HepG2 (cell line): Measurements from ENCODE around the gene GSS. TPM values are rescaled to one million over a fixed set of nuclear protein-coding genes. Genes with fewer than 3 reads are reported as not detected.
A peak's percentile ranks its signal among the peaks of the same experiment; 100 is the strongest.

Experiments used
- CSRNP1 ChIP-seq: sonication (generic); formaldehyde crosslinking; IDR thresholded peaks from 2 replicates; pipeline ENCODE4 v1.8.1; 2023; ENCODE audit warnings: mild to moderate bottlenecking, missing genetic modification reagents
- ERF ChIP-seq: IDR thresholded peaks from 2 replicates; pipeline ENCODE4 v1.6.1; 2018; ENCODE audit warnings: missing biosample characterization, missing genetic modification reagents
- HNRNPLL ChIP-seq: fragments of 200-400 bp; formaldehyde crosslinking; IDR thresholded peaks from 2 replicates; pipeline ENCODE4 v1.6.1; 2017; ENCODE audit warnings: mild to moderate bottlenecking, low read depth, low read length; ENCODE audit not compliant: poor library complexity, severe bottlenecking
- KAT7 ChIP-seq: IDR thresholded peaks from 2 replicates; pipeline ENCODE4 v1.6.1; 2018; ENCODE audit warnings: borderline replicate concordance, missing compliant biosample characterization
- NR2F2 ChIP-seq: IDR thresholded peaks from 2 replicates; pipeline ENCODE4 v1.6.1; 2012; ENCODE audit warnings: low read depth, inconsistent platforms, borderline replicate concordance
- RAD51 ChIP-seq: fragments of 450-650 bp; IDR thresholded peaks from 2 replicates; pipeline ENCODE4 v1.6.1; 2016; ENCODE audit warnings: borderline replicate concordance
- THAP11 ChIP-seq: IDR thresholded peaks from 2 replicates; pipeline ENCODE4 v1.6.1; 2016; ENCODE audit warnings: missing biosample characterization, missing genetic modification reagents
- TMF1 ChIP-seq: sonication (generic); formaldehyde crosslinking; IDR thresholded peaks from 2 replicates; pipeline ENCODE4 v1.8.1; 2022; ENCODE audit warnings: low read depth, missing genetic modification reagents
- ZBTB38 ChIP-seq: sonication (generic); formaldehyde crosslinking; IDR thresholded peaks from 2 replicates; pipeline ENCODE4 v1.5.1; 2020; ENCODE audit warnings: mild to moderate bottlenecking, missing genetic modification reagents
- ZFX ChIP-seq: sonication (generic); formaldehyde crosslinking; IDR thresholded peaks from 2 replicates; pipeline ENCODE4 v1.4.0; 2020; ENCODE audit warnings: mild to moderate bottlenecking, low read depth, missing genetic modification reagents, moderate library complexity
- ZNF282 ChIP-seq: fragments of 450-650 bp; IDR thresholded peaks from 2 replicates; pipeline ENCODE4 v1.6.1; 2018; ENCODE audit not compliant: partially characterized antibody
- ZNF33B ChIP-seq: sonication (generic); formaldehyde crosslinking; IDR thresholded peaks from 2 replicates; pipeline ENCODE4 v1.5.1; 2020; ENCODE audit warnings: mild to moderate bottlenecking, missing genetic modification reagents
- ZNF589 ChIP-seq: sonication (generic); formaldehyde crosslinking; conservative IDR thresholded peaks from 2 replicates; pipeline ENCODE4 v1.8.0; 2022; ENCODE audit warnings: mild to moderate bottlenecking, moderate library complexity, missing genetic modification reagents
- ZNF598 ChIP-seq: sonication (generic); formaldehyde crosslinking; IDR thresholded peaks from 2 replicates; pipeline ENCODE4 v1.5.1; 2020; ENCODE audit warnings: mild to moderate bottlenecking, missing genetic modification reagents, borderline replicate concordance
- ZNF770 ChIP-seq: sonication (generic); formaldehyde crosslinking; IDR thresholded peaks from 2 replicates; pipeline ENCODE4 v1.5.0; 2020; ENCODE audit warnings: mild to moderate bottlenecking, missing genetic modification reagents
- ZNF891 ChIP-seq: sonication (generic); formaldehyde crosslinking; IDR thresholded peaks from 2 replicates; pipeline ENCODE4 v1.5.0; 2020; ENCODE audit warnings: mild to moderate bottlenecking, missing genetic modification reagents
- ZSCAN5A ChIP-seq: sonication (generic); formaldehyde crosslinking; IDR thresholded peaks from 2 replicates; pipeline ENCODE4 v1.8.0; 2022; ENCODE audit warnings: mild to moderate bottlenecking, missing genetic modification reagents, borderline replicate concordance
- polyA plus RNA-seq, 8 experiments: library from polyadenylated mRNA; depleted of rRNA in 3 of 8; stranded (reverse) in 7 of 8; unstranded in 1 of 8; fragments of >200 nt; fragmentation: Illumina TruSeq in 4 of 8; extraction: Trizol in 4 of 8; gene quantifications; 2 replicates each; pipeline versions ENCODE4 v1.2.1 to v1.2.3, GENCODE V29; 2011 to 2016; ENCODE audit warnings: low read depth in 4 of 8, missing spikeins in 1 of 8, mixed read lengths in 1 of 8; ENCODE audit not compliant: insufficient read depth in 1 of 8
- total RNA-seq, 5 experiments: library from RNA; depleted of rRNA; stranded (reverse); fragments of >200 nt; fragmentation: Illumina TruSeq; extraction: Trizol; gene quantifications; 2 replicates each; pipeline ENCODE4 v1.2.3, GENCODE V29; 2016; ENCODE audit warnings: low read depth in 1 of 5
- TF ChIP-seq, protein P1 (sequence below): IDR thresholded peaks from 2 replicates; pipeline ENCODE4 v1.6.1; 2018; ENCODE audit warnings: missing genetic modification reagents
- TF ChIP-seq, protein P2 (sequence below): sonication (generic); formaldehyde crosslinking; IDR thresholded peaks from 2 replicates; pipeline ENCODE4 v1.4.0; 2020; ENCODE audit warnings: mild to moderate bottlenecking, missing genetic modification reagents
- TF ChIP-seq, protein P3 (sequence below): sonication (generic); formaldehyde crosslinking; conservative IDR thresholded peaks from 2 replicates; pipeline ENCODE4 v1.5.0; 2020; ENCODE audit warnings: missing genetic modification reagents

GSS gene
- total and polyA plus RNA-seq, 2 of the 13 experiments (the other 11 are each of a cell fraction or from before 2014, with no cell fraction given) = 80.1 to 102 TPM

- TF ChIP-seq, protein P1, sequence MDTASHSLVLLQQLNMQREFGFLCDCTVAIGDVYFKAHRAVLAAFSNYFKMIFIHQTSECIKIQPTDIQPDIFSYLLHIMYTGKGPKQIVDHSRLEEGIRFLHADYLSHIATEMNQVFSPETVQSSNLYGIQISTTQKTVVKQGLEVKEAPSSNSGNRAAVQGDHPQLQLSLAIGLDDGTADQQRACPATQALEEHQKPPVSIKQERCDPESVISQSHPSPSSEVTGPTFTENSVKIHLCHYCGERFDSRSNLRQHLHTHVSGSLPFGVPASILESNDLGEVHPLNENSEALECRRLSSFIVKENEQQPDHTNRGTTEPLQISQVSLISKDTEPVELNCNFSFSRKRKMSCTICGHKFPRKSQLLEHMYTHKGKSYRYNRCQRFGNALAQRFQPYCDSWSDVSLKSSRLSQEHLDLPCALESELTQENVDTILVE (CRISPR knock-in tag) = no peak
- TF ChIP-seq ZNF770 (CRISPR knock-in tag) (peak; percentile 82), NR2F2 (no peak), ZNF891 (CRISPR knock-in tag) (peak; percentile 52; the same call in 1 of the 2 replicates), CSRNP1 (no peak), ZFX (no peak), ERF (CRISPR knock-in tag) (no peak), TMF1 (CRISPR knock-in tag) (no peak), ZNF33B (no peak), ZSCAN5A (CRISPR knock-in tag) (no peak), ZBTB38 (CRISPR knock-in tag) (0 out of 2 replicates have a peak, but pooled peaks have one; percentile 9), ZNF598 (CRISPR knock-in tag) (peak; percentile 71; the same call in 1 of the 2 replicates), THAP11 (CRISPR knock-in tag) (no peak), HNRNPLL (no peak), ZNF589 (CRISPR knock-in tag) (no peak), KAT7 (no peak), RAD51 (no peak), ZNF282 (no peak)
- TF ChIP-seq, protein P2, sequence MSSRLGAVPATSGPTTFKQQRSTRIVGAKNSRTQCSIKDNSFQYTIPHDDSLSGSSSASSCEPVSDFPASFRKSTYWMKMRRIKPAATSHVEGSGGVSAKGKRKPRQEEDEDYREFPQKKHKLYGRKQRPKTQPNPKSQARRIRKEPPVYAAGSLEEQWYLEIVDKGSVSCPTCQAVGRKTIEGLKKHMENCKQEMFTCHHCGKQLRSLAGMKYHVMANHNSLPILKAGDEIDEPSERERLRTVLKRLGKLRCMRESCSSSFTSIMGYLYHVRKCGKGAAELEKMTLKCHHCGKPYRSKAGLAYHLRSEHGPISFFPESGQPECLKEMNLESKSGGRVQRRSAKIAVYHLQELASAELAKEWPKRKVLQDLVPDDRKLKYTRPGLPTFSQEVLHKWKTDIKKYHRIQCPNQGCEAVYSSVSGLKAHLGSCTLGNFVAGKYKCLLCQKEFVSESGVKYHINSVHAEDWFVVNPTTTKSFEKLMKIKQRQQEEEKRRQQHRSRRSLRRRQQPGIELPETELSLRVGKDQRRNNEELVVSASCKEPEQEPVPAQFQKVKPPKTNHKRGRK (CRISPR knock-in tag) = 0 out of 2 replicates have a peak, but pooled peaks have one; percentile 59
- TF ChIP-seq, protein P3, sequence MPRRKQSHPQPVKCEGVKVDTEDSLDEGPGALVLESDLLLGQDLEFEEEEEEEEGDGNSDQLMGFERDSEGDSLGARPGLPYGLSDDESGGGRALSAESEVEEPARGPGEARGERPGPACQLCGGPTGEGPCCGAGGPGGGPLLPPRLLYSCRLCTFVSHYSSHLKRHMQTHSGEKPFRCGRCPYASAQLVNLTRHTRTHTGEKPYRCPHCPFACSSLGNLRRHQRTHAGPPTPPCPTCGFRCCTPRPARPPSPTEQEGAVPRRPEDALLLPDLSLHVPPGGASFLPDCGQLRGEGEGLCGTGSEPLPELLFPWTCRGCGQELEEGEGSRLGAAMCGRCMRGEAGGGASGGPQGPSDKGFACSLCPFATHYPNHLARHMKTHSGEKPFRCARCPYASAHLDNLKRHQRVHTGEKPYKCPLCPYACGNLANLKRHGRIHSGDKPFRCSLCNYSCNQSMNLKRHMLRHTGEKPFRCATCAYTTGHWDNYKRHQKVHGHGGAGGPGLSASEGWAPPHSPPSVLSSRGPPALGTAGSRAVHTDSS (CRISPR knock-in tag) = no peak
These were observed 1.3 kb upstream of the GSS start (continued) for GRCh38 chr20:34956751-34957472.
